C4-2B (cell line): Measurements from ENCODE around the gene ATP8B2.

Source experiments
- ZFX ChIP-seq: fragments of 450-650 bp; IDR thresholded peaks from 2 replicates; pipeline ENCODE4 v1.6.1; 2017
- TF ChIP-seq, protein P1 (sequence below): fragments of 450-650 bp; conservative IDR thresholded peaks from 2 replicates; pipeline ENCODE4 v1.5.1; 2017; ENCODE audit warnings: mild to moderate bottlenecking

DNA sequence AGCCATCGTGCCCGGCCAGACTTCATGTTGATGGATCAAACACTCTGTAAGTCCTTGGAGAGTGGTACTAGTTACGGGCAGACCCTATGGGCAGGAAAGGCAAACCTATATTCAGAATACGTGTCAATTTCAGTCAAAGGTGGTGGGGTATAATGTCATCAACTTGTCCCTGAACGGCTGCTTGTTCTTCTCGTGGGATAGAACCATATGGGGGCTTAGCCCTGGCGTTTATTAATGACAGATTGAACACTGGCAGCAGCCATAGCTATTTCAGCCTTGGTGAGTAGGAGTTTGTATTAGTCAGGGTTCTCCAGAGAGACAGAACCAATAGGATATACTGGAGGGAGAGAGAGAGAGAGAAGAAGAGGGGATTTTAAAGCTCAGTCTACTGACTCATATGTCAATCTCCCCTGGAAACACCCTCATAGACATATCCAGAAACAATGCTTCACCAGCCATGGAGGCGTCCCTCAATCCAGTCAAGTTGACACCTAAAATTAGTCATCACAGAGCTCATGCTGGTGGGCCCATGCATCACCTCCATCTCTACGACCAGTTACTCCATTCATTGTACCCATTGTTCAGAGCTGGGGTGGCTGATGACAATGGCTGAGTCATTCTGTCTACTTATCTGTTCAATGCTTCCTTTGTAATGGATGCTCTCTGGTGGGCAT is 20.5 kb upstream of the ATP8B2 start:
- TF ChIP-seq, protein P1, sequence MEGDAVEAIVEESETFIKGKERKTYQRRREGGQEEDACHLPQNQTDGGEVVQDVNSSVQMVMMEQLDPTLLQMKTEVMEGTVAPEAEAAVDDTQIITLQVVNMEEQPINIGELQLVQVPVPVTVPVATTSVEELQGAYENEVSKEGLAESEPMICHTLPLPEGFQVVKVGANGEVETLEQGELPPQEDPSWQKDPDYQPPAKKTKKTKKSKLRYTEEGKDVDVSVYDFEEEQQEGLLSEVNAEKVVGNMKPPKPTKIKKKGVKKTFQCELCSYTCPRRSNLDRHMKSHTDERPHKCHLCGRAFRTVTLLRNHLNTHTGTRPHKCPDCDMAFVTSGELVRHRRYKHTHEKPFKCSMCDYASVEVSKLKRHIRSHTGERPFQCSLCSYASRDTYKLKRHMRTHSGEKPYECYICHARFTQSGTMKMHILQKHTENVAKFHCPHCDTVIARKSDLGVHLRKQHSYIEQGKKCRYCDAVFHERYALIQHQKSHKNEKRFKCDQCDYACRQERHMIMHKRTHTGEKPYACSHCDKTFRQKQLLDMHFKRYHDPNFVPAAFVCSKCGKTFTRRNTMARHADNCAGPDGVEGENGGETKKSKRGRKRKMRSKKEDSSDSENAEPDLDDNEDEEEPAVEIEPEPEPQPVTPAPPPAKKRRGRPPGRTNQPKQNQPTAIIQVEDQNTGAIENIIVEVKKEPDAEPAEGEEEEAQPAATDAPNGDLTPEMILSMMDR, result no peak
- no peak for TF ChIP-seq ZFX
